IMR-90 (cell line): ENCODE data around the gene COL4A2. TPM values are rescaled to one million over a fixed set of nuclear protein-coding genes. Genes with fewer than 3 reads are reported as not detected.

Experiments
- ATAC-seq: fragments of 200-7000 bp; cut with Tn5 transposase; 2 replicates; pipeline ENCODE4 v1.9.1; 2020; ENCODE audit warnings: low read depth, mild to moderate bottlenecking, moderate library complexity
- BruUV-seq: library from RNA; stranded (reverse); fragments of 400-500 nt; replicated peaks from 2 replicates; lab custom pipeline; 2021; lab: Mats Ljungman, UMichigan
- CTCF ChIA-PET: fragments of 300-600 bp; formaldehyde crosslinking; extraction: SDS; loops from one replicate; lab custom pipeline; 2021; ENCODE audit warnings: antibody characterized with exemption; lab: Yijun Ruan, JAX
- POLR2A ChIA-PET: fragments of 300-600 bp; sonication (Branson Sonifier 250); formaldehyde crosslinking; loops from one replicate; lab custom pipeline; 2022; ENCODE audit warnings: antibody characterized with exemption; ENCODE audit not compliant: unreplicated experiment; lab: Charles Lee
- DNase-seq: peaks from one replicate; pipeline ENCODE4 v3.0.0; 2013
- H2AFZ ChIP-seq: replicated peaks from 2 replicates; pipeline ENCODE3; 2013; ENCODE audit warnings: low read length, mild to moderate bottlenecking; ENCODE audit not compliant: poor library complexity
- H2AK5ac ChIP-seq: 2 replicates; pipeline ENCODE4 v1.6.1; 2013; ENCODE audit warnings: low read depth, low read length, inconsistent platforms
- H2AK9ac ChIP-seq: replicated peaks from 2 replicates; pipeline ENCODE3; 2013; ENCODE audit warnings: mild to moderate bottlenecking, low read depth, low read length, moderate library complexity; ENCODE audit not compliant: poor library complexity
- H2BK120ac ChIP-seq: 2 replicates; pipeline ENCODE4 v1.6.1; 2013; ENCODE audit warnings: low read depth, low read length, inconsistent platforms
- H2BK15ac ChIP-seq: 3 replicates; pipeline ENCODE4 v1.6.1; 2013; ENCODE audit warnings: low read depth, low read length, inconsistent platforms
- H2BK20ac ChIP-seq: 2 replicates; pipeline ENCODE4 v1.6.1; 2013; ENCODE audit warnings: low read depth, mild to moderate bottlenecking, inconsistent platforms, low read length, moderate library complexity
- H2BK5ac ChIP-seq: 2 replicates; pipeline ENCODE4 v1.6.1; 2013; ENCODE audit warnings: mild to moderate bottlenecking, low read depth, low read length, inconsistent platforms; ENCODE audit not compliant: poor library complexity, severe bottlenecking
- H3K14ac ChIP-seq: replicated peaks from 2 replicates; pipeline ENCODE4 v1.6.1; 2013; ENCODE audit warnings: low read depth, low read length, inconsistent platforms
- H3K18ac ChIP-seq: 2 replicates; pipeline ENCODE4 v1.6.1; 2013; ENCODE audit warnings: low read depth, low read length, control low read depth
- H3K23ac ChIP-seq: 2 replicates; pipeline ENCODE4 v1.6.1; 2013; ENCODE audit warnings: low read depth, low read length, inconsistent platforms
- H3K27ac ChIP-seq: 2 replicates; pipeline ENCODE4 v1.5.1; 2013; ENCODE audit warnings: mild to moderate bottlenecking, control low read depth, low read length; ENCODE audit not compliant: insufficient read depth
- H3K27me3 ChIP-seq: 2 replicates; pipeline ENCODE4 v1.6.1; 2013; ENCODE audit warnings: low read length; ENCODE audit not compliant: control insufficient read depth, insufficient read depth
- H3K36me3 ChIP-seq: 2 replicates; pipeline ENCODE4 v1.6.1; 2013; ENCODE audit warnings: low read length, mixed read lengths; ENCODE audit not compliant: control insufficient read depth, insufficient read depth
- H3K4ac ChIP-seq: 2 replicates; pipeline ENCODE4 v1.6.1; 2013; ENCODE audit warnings: low read depth, low read length, inconsistent platforms
- H3K4me1 ChIP-seq: 2 replicates; pipeline ENCODE4 v1.6.1; 2013; ENCODE audit warnings: low read length, mixed read lengths; ENCODE audit not compliant: control insufficient read depth, insufficient read depth
- H3K4me2 ChIP-seq: 2 replicates; pipeline ENCODE4 v1.6.1; 2013; ENCODE audit warnings: low read depth, mild to moderate bottlenecking, control low read depth, low read length, moderate library complexity
- H3K4me3 ChIP-seq: 2 replicates; pipeline ENCODE4 v1.5.1; 2013; ENCODE audit warnings: low read depth, mild to moderate bottlenecking, control low read depth, low read length, moderate library complexity; ENCODE audit not compliant: insufficient read depth
- H3K56ac ChIP-seq: 2 replicates; pipeline ENCODE4 v1.6.1; 2013; ENCODE audit warnings: low read length, inconsistent platforms; ENCODE audit not compliant: insufficient read depth; ENCODE audit errors: extremely low read depth
- H3K79me1 ChIP-seq, 2 experiments: 2 replicates each; pipeline ENCODE4 v1.6.1; 2013; ENCODE audit warnings: low read length in 2 of 2, inconsistent platforms in 1 of 2, low read depth in 1 of 2
- H3K9ac ChIP-seq: 2 replicates; pipeline ENCODE4 v1.6.1; 2013; ENCODE audit warnings: low read depth, low read length, control low read depth
- H3K9me1 ChIP-seq: 2 replicates; pipeline ENCODE4 v1.6.1; 2013; ENCODE audit warnings: low read length, inconsistent platforms; ENCODE audit not compliant: insufficient read depth
- H3K9me3 ChIP-seq: 2 replicates; pipeline ENCODE4 v1.6.1; 2013; ENCODE audit warnings: low read length; ENCODE audit not compliant: control insufficient read depth, insufficient read depth
- H4K20me1 ChIP-seq: 2 replicates; pipeline ENCODE4 v1.6.1; 2013; ENCODE audit warnings: low read length, inconsistent platforms; ENCODE audit not compliant: insufficient read depth
- H4K5ac ChIP-seq: 2 replicates; pipeline ENCODE4 v1.6.1; 2013; ENCODE audit warnings: mild to moderate bottlenecking, low read depth, low read length, control low read depth
- H4K8ac ChIP-seq, 2 experiments: 2 replicates each; pipeline ENCODE4 v1.6.1; 2013; ENCODE audit warnings: low read depth in 2 of 2, low read length in 2 of 2, control low read depth in 1 of 2, inconsistent platforms in 1 of 2
- H4K91ac ChIP-seq: 2 replicates; pipeline ENCODE4 v1.6.1; 2013; ENCODE audit warnings: low read depth, low read length, inconsistent platforms; ENCODE audit not compliant: insufficient read depth
- SMC3 ChIP-seq: fragments of 150-350 bp; IDR thresholded peaks from 2 replicates; pipeline ENCODE4 v1.6.1; 2016; ENCODE audit warnings: low read depth, mild to moderate bottlenecking, antibody characterized with exemption, low read length, moderate library complexity
- WGBS, 2 experiments: methylation state at CpG; one replicate each; pipeline versions ENCODE4 v1.1.5 to v1.1.7; 2013; ENCODE audit warnings: missing lambda C conversion rate in 2 of 2; ENCODE audit not compliant: insufficient read length in 1 of 2; ENCODE audit errors: extremely low coverage in 2 of 2; 5-methylcytosine and 5-hydroxymethylcytosine counted together
- dilution Hi-C: fragments of 300-500 bp; cut with HindIII; formaldehyde crosslinking; loops from one replicate; pipeline ENCODE4 v1.14.3; 2018; ENCODE audit warnings: low sequenced_read_pairs; ENCODE audit not compliant: unreplicated experiment
- in situ Hi-C: fragments of 300-500 bp; cut with MboI; formaldehyde crosslinking; loops from 3 replicates; pipeline ENCODE4 v1.14.3; 2019; ENCODE audit warnings: low sequenced_read_pairs, inconsistent platforms, mixed read lengths
- intact Hi-C: fragments of 100-400 bp; cut with micrococcal nuclease; formaldehyde crosslinking; loops from 2 replicates; pipeline ENCODE4 v1.10.0; 2022
- polyA plus RNA-seq, 3 experiments: library from polyadenylated mRNA; depleted of rRNA; stranded (reverse); fragments of >200 nt; gene quantifications; 2 replicates each; pipeline ENCODE4 v1.2.3, GENCODE V29; 2012; ENCODE audit warnings: low replicate concordance in 1 of 3
- total RNA-seq: library from RNA; depleted of rRNA; stranded (reverse); fragments of >200 nt; gene quantifications from 2 replicates; pipeline ENCODE4 v1.2.3, GENCODE V29; 2012

The COL4A2 gene
- total and polyA plus RNA-seq, 2 of the 4 experiments (the other 2 are of a cell fraction) = 90.7 to 457 TPM

- no peak for TF ChIP-seq SMC3
- intact Hi-C loops (no loop called here), in situ Hi-C loops (no loop called here), dilution Hi-C loops (no loop called here)
- Histone ChIP-seq H4K91ac (no peak overlapping the region), H4K20me1 (peaks cover 10% of the 10 kb centered on the region), H3K36me3 (peaks cover 78% of the 10 kb centered on the region), H3K4ac (no peak overlapping the region), H2AFZ (no peak overlapping the region), H3K23ac (no peak overlapping the region), H3K4me1 (peaks cover 8% of the 10 kb centered on the region), H3K9me1 (peaks cover 6% of the 10 kb centered on the region; the same call in 1 of the 2 replicates), H2BK120ac (no peak overlapping the region), H3K4me2 (no peak overlapping the region), H3K79me1 (peaks cover 21 to 38% of the 10 kb centered on the region in 2 experiments), H3K18ac (no peak overlapping the region), H2AK5ac (no peak overlapping the region), H3K14ac (no peak overlapping the region), H3K56ac (no peak overlapping the region), H2BK15ac (no peak overlapping the region), H2AK9ac (no peak overlapping the region), H4K8ac (no peak overlapping the region), H3K9ac (no peak overlapping the region), H2BK5ac (no peak overlapping the region), H2BK20ac (no peak overlapping the region), H3K9me3 (no peaks in the 10 kb centered on the region), H4K5ac (no peak overlapping the region), H3K27me3 (no peaks in the 10 kb centered on the region), H3K27ac (no peak overlapping the region), H3K4me3 (no peak overlapping the region)
- 91% methylated on average over 11 of the region's 24 CpGs; no CpG with 5 or more reads in 1 of the 2 experiments for WGBS, 2 experiments
- no peak for DNase-seq
- CTCF ChIA-PET = no interaction called here
- ATAC-seq = no peak
- BruUV-seq = no TSS peak
- POLR2A ChIA-PET = no interaction called here
Observed at GRCh38 chr13:110490009-110490770, 183.1 kb downstream of the COL4A2 start.
